ENCODE data around the gene ZNF524.

Gene ZNF524

DNA sequence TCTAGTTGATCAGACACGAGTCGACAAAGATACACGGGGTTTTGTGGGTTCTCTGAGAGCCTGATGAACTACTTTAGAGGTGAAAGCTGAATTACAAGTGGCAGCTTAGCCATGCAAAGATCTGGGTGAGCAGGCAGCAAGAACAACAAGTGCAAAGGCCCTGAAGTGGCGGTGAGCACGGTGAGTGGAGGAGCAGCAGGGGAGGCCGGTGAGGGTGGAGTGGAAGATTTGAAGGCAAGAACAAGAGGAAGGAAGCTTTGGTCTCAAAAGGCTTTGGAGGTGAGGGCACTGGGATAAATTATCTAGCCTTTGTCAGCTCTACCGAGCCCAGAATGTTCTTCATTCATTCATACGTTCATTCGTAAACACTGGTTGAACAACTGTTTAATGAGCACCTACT lies 6.7 kb downstream of the ZNF524 start:
- TF ChIP-seq TAF1 (IDR thresholded peaks at IDR 0.05; ENCODE audit: borderline replicate concordance, insufficient read depth, low read length) (no peak), SIN3A (IDR thresholded peaks at IDR 0.05; ENCODE audit: borderline replicate concordance, insufficient read depth, low read length) (no peak), FOXP2 (optimal IDR thresholded peaks at IDR 0.05; ENCODE audit: borderline replicate concordance, extremely low read depth, extremely low read length, insufficient read depth) (no peak), POLR2AphosphoS5 (IDR thresholded peaks at IDR 0.05; ENCODE audit: low read depth, low read length) (no peak)
- TF ChIP-seq, protein P1, sequence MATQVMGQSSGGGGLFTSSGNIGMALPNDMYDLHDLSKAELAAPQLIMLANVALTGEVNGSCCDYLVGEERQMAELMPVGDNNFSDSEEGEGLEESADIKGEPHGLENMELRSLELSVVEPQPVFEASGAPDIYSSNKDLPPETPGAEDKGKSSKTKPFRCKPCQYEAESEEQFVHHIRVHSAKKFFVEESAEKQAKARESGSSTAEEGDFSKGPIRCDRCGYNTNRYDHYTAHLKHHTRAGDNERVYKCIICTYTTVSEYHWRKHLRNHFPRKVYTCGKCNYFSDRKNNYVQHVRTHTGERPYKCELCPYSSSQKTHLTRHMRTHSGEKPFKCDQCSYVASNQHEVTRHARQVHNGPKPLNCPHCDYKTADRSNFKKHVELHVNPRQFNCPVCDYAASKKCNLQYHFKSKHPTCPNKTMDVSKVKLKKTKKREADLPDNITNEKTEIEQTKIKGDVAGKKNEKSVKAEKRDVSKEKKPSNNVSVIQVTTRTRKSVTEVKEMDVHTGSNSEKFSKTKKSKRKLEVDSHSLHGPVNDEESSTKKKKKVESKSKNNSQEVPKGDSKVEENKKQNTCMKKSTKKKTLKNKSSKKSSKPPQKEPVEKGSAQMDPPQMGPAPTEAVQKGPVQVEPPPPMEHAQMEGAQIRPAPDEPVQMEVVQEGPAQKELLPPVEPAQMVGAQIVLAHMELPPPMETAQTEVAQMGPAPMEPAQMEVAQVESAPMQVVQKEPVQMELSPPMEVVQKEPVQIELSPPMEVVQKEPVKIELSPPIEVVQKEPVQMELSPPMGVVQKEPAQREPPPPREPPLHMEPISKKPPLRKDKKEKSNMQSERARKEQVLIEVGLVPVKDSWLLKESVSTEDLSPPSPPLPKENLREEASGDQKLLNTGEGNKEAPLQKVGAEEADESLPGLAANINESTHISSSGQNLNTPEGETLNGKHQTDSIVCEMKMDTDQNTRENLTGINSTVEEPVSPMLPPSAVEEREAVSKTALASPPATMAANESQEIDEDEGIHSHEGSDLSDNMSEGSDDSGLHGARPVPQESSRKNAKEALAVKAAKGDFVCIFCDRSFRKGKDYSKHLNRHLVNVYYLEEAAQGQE (IDR thresholded peaks at IDR 0.05; ENCODE audit: insufficient read depth in 1 of 2, low read depth in 2 of 2, low read length in 2 of 2) = no peak

DNA sequence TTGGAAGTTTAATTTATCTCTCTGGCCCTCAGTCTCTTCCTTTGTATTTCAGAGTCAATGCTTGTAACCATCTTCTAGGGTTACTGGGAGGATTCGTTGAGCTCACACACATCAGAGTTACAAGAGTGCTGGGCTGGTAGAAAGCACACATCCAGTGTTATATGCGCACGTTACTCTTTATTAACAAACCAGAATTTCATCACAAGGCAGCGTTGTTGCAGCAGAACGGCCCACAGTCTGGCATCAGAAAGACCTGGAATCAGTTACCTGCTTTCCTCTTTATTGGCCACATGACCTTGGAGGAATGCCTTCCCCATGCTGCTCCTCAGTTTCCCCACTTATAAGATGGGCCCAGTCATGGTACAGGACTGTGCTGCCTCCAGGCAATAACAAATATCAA lies 9.2 kb downstream of the ZNF524 start:
- TF ChIP-seq, protein P1 (IDR thresholded peaks at IDR 0.05; ENCODE audit: insufficient read depth in 1 of 2, low read depth in 2 of 2, low read length in 2 of 2) = no peak
- TF ChIP-seq POLR2AphosphoS5 (IDR thresholded peaks at IDR 0.05; ENCODE audit: low read depth, low read length) = no peak
- no peak for TF ChIP-seq TAF1 (IDR thresholded peaks at IDR 0.05; ENCODE audit: borderline replicate concordance, insufficient read depth, low read length)
- TF ChIP-seq FOXP2 (optimal IDR thresholded peaks at IDR 0.05; ENCODE audit: borderline replicate concordance, extremely low read depth, extremely low read length, insufficient read depth) = no peak
- no peak for TF ChIP-seq SIN3A (IDR thresholded peaks at IDR 0.05; ENCODE audit: borderline replicate concordance, insufficient read depth, low read length)

DNA sequence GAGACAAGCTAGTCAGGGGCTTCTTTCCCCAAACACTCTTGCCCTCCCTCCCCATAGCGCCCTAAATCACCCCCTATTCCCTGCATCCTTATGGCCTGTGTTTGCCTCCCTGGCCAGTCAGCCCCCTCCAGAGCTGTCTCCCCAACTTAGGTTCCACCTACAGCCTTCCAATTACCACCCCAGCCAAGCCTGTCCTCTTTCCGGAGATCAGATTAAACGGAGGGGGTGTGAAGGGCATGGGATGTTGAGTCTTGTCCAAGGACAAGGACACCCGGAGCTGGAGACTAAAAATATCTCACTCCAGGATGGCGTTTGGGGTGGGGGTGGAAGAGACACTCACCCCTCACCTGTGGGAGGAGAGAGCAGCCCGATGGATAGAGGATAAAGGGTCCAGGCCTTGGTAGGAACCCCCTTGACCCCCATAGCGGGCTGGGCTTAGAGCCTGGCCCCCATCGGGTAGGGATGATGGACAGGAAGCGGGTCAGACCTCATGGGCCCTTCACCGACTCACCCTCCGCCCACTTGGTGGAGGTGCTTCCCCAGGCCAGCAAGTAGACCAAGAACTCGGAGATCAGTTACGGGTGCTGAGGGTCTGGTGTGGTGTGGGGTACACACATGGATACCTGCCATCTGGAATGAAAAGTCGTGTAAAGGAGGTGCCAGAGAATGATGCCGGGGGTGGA lies 11.4 kb downstream of the ZNF524 start:
- no peak for TF ChIP-seq TAF1 (IDR thresholded peaks at IDR 0.05; ENCODE audit: borderline replicate concordance, insufficient read depth, low read length)
- TF ChIP-seq FOXP2 (optimal IDR thresholded peaks at IDR 0.05; ENCODE audit: borderline replicate concordance, extremely low read depth, extremely low read length, insufficient read depth) = no peak
- TF ChIP-seq POLR2AphosphoS5 (IDR thresholded peaks at IDR 0.05; ENCODE audit: low read depth, low read length) = no peak

GRCh38 chr19:55611983-55612645 lies 12.0 kb downstream of the ZNF524 start:
- TF ChIP-seq, protein P1 (IDR thresholded peaks at IDR 0.05; ENCODE audit: insufficient read depth in 1 of 2, low read depth in 2 of 2, low read length in 2 of 2) = no peak
- TF ChIP-seq TAF1 (IDR thresholded peaks at IDR 0.05; ENCODE audit: borderline replicate concordance, insufficient read depth, low read length) = no peak
- no peak for TF ChIP-seq POLR2AphosphoS5 (IDR thresholded peaks at IDR 0.05; ENCODE audit: low read depth, low read length)
- no peak for TF ChIP-seq SIN3A (IDR thresholded peaks at IDR 0.05; ENCODE audit: borderline replicate concordance, insufficient read depth, low read length)
- TF ChIP-seq FOXP2 (optimal IDR thresholded peaks at IDR 0.05; ENCODE audit: borderline replicate concordance, extremely low read depth, extremely low read length, insufficient read depth) = no peak

DNA sequence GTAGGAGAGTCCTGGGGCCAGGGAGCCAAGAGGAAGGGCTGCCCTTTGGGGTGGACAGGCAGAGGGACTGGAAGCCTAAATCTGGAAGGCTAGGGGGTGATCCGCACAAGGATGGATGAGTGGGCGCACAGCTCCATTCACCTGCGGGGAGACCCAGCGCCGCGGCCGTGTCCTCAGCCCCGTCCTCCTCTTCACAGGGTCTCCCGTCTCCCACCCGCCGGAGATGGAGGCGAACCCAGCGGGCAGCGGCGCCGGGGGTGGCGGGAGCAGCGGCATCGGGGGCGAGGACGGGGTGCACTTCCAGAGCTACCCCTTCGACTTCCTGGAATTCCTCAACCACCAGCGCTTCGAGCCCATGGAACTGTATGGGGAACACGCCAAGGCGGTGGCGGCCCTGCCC lies 13.3 kb downstream of the ZNF524 start:
- no peak for TF ChIP-seq POLR2AphosphoS5 (IDR thresholded peaks at IDR 0.05; ENCODE audit: low read depth, low read length)
- TF ChIP-seq, protein P1 (IDR thresholded peaks at IDR 0.05; ENCODE audit: insufficient read depth in 1 of 2, low read depth in 2 of 2, low read length in 2 of 2) = no peak
- no peak for TF ChIP-seq SIN3A (IDR thresholded peaks at IDR 0.05; ENCODE audit: borderline replicate concordance, insufficient read depth, low read length)
- TF ChIP-seq TAF1 (IDR thresholded peaks at IDR 0.05; ENCODE audit: borderline replicate concordance, insufficient read depth, low read length) = no peak
- no peak for TF ChIP-seq FOXP2 (optimal IDR thresholded peaks at IDR 0.05; ENCODE audit: borderline replicate concordance, extremely low read depth, extremely low read length, insufficient read depth)
